ENCODE results near the gene ZNF32. TPM values are rescaled to one million over a fixed set of nuclear protein-coding genes. Genes with fewer than 3 reads are reported as not detected.
A peak's percentile ranks its signal among the peaks of the same experiment; 100 is the strongest.
"Not testable (repeated sequence)": the region's sequence is repeated elsewhere in the genome, so short reads cannot be mapped to it uniquely, and the experiment has no call there.

Gene ZNF32
- total RNA-seq, 1 donor from 2014 or later: 38.1 TPM

DNA sequence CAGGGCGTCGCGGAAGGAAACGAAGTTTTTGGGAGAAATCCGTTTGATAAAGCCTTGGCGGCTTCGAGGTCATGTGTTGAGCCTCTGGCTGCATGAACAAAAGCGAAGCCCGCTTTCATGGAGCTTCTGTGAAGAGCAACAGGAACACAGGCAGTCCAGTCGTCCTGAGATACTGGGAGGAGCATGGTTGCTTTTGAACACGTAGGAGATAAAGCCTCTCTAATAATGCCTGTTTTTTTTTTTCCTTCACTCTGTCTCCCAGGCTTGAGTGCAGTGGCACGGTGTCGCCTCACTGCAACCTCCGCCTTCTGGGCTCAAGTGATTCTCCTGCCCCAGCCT, 473 bp upstream of the ZNF32 start:
- DNase-seq (ENCODE audit: low spot score): no peak
- intact Hi-C loops (cut with DNase I): no loop called here

DNA sequence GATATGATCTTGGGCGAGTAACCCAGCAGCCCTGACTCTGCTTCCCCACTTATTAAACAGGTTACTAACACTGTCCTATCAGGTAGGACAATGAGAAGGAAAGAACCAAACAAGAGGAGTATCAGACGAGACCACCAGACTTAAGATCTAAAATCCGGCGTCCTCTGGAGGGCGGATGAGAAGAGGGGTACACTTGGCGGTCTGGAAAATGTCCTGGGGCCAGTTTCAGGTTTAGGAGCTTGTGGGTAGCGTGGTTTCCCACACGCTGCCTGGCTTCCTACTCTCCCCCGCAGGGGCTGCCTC, 635 bp downstream of the ZNF32 start:
- intact Hi-C loops (cut with DNase I): no loop called here
- no peak for DNase-seq (ENCODE audit: low spot score)

DNA sequence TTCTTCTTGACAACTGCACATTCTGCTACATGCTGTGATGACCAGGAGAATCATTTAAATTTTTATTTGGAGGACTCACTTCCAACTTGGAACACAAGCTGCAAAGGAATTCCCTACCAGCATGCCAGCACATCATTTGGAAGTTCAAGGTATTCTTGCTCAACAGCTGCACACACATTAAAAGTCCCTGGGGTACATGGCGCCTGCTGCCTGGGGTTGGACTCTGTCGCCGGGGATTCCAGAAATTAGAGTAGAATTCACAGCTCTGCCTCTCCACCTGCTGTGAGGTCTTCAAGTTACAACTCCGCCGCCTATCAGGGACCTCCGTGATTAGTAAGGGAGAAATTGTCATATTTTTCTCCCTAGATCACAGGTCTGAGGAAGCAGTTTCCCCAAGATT, 1.1 kb downstream of the ZNF32 start:
- intact Hi-C loops (cut with DNase I): no loop called here
- no peak for DNase-seq (ENCODE audit: low spot score)

DNA sequence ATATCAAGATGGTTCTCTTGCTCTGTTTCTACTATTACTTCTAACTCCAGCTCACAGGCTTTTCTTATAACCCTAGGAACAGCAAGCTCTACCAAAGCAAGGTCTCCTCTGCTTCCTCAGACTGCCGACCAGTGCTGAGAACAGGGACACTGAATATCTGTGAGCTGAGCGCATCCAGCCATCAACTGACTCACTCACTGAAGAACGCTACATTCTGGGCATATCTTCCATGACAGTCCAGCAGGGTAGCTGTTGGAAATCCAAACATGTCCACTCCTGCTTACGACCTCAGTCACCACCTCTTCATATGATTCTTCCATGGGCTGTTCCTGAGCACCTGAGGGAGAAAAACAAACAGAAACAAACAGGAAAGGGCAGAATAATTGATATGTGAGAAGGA, 2.8 kb downstream of the ZNF32 start:
- no peak for DNase-seq (ENCODE audit: low spot score)
- intact Hi-C loops (cut with DNase I): no loop called here

DNA sequence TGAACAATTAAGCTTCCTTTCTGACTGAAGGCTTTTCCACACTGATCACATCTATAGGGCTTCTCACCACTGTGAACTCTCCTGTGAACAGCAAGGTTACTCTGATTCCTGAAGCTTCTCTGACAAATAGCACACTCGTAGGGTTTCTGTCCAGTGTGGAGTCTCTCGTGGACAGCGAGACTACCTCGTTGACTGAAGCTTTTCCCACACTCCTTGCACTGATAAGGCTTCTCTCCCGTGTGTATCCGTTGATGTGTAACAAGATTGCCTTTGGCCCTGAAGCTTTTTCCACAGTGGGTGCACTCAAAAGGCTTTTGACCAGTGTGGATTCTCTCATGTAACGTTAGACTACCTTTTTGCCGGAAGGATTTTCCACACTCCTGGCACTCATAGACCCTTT, 4.4 kb downstream of the ZNF32 start:
- no peak for DNase-seq (ENCODE audit: low spot score)
- intact Hi-C loops (cut with DNase I): no loop called here

DNA sequence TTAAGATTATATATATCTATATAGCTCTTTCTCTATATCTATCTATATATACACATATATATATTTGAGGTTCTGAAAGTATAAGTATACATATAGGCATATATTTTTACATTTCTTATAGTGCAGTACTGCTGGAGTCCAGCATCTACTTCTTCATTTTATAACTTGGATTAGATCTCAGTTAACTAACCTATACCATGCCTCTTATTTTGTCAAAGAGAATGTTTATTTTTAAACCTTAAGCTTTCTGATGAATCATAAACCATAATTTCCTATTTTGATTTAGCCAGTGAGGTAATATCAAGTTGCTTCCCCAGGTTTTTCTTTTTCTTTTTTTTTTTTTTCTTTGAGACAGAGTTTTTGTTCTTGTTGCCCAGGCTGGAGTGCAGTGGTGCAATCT, 8.1 kb downstream of the ZNF32 start:
- DNase-seq (ENCODE audit: low spot score): no peak
- intact Hi-C loops (cut with DNase I): no loop called here

DNA sequence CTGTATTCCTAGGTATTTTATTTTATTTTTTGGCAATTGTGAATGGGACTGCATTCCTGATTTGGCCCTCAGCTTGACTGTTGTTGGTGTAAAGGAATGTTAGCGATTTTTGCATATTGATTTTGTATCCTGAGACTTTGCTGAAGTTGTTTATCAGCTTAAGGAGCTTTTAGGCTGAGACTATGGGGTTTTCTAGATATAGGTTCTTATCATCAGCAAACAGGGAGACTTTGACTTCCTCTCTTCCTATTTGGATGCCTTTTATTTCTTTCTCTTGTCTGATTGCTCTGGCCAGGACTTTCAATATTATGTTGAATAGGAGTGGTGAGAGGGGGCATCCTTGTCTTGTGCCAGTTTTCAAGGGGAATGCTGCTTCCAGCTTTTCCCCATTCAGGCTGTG, 12.9 kb downstream of the ZNF32 start:
- intact Hi-C loops (cut with DNase I); DNase-seq (ENCODE audit: low spot score): not testable (repeated sequence)

DNA sequence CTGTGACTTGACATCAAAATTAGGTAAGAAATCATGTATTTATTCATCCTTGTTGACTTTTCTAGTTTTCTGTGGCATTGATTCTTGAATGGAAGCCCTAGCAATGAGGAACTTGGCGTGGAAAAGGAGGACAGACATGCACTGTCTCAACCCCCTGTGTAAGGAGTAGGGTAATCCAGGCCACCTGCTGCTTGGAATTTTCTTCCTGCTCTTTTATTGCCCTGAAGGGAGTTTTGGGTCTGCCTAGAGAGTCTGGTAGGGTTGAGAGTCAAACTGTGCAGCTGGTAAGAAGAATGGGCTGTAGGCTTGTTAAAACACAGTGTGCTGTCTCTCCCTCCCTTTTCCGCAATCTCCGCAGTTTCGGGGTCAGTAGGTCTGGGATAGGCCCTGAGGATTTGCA, 19.7 kb downstream of the ZNF32 start:
- intact Hi-C loops (cut with DNase I): no loop called here
- no peak for DNase-seq (ENCODE audit: low spot score)

DNA sequence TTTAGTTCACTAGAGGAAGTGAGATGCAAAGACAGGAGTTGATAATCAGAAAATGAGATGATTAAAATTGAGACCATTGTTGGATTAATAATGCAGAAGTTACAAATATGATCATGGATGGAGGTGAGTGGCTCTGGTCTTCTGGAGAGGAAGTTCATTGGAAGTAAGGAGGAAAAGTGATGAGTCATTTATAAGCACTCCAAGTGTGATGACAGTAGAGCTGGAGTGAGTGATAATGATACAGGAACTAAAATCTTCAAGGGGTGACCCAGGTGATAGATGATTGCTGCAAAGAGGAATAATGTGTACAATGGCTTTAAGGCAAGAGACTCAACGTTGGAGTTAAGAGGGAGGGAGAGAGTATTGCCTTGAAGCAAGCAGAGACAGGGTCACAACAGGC, 20.7 kb downstream of the ZNF32 start:
- intact Hi-C loops (cut with DNase I): no loop called here
- DNase-seq (ENCODE audit: low spot score): no peak

DNA sequence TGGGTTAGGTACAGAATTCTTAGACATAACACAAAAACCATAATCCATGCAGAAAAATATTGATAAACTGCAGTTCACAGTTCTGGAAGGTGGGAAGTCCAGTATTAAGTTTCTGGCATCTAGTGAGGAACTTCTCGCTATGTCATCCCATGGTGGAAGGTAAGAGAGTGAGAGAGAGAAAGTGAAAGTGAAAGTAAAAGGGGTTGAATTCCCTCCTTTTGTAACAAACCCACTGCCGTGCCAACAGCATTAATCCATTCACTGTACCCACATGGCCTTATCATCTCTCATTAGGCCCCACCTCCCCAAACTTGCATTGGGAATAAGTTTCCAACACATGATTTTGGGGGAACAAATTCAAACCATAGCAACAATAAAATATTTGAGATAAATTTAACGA, 25.3 kb downstream of the ZNF32 start:
- intact Hi-C loops (cut with DNase I): no loop called here
- DNase-seq (ENCODE audit: low spot score): no peak

DNA sequence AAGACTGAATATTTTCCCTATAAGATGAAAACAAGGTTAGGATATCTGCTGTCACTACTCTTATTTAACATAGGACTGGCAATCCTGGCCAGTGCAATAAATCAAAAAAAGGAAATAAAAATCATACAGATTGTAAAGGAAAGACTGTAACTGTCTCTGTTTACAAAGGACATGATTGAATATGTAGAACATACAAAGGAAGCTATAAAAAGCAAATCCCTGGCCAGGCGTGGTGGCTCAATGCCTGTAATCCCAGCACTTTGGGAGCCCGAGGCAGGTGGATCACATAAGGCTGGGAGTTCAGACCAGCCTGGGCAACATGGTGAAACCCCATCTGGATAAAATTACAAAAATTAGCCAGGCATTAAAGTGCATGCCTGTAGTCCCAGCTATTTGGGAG, 26.6 kb downstream of the ZNF32 start:
- intact Hi-C loops (cut with DNase I): no loop called here
- DNase-seq (ENCODE audit: low spot score): no peak

DNA sequence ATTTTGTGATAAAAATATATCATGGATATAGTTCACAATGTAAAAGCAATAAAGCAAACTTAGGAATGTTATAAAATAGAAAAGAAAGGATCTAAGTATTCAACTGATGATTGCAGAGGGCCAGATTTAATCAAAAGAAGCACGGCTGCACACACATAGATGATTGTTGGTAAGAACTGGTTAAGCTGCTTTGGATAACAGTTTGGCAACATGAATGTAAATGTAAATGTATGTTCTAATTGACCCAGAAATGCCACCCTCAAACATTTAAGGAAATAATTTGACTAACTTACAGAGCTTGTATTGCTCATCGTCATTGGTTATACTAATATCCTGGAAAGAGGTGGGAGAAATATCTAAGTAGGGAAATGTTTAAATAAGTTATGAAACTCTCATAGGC, 29.3 kb downstream of the ZNF32 start:
- no peak for DNase-seq (ENCODE audit: low spot score)
- intact Hi-C loops (cut with DNase I): no loop called here

DNA sequence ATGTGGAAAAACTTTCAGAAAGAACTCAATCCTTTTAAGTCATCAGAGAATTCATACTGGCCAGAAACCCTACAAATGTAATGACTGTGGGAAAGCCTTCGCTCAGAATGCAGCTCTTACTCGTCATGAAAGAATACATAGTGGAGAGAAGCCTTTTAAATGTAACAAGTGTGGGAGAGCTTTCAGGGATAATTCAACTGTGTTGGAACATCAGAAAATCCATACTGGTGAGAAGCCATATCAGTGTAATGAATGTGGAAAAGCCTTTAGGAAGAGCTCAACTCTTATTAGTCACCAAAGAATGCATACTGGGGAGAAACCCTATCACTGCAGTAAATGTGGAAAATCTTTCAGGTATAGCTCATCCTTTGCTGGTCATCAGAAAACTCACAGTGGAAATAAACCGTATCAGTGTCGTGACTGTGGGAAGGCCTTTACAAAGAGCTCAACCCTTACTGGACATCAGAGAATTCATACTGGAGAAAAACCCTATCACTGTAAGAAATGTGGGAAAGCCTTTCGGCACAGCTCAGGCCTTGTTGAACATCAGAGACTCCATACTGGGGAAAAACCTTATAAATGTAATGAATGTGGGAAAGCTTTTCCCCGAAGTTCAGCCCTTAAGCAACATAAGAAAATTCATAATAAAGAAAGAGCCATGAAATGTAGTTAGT, 31.8 kb downstream of the ZNF32 start:
- DNase-seq (ENCODE audit: low spot score): no peak
- intact Hi-C loops (cut with DNase I): no loop called here

DNA sequence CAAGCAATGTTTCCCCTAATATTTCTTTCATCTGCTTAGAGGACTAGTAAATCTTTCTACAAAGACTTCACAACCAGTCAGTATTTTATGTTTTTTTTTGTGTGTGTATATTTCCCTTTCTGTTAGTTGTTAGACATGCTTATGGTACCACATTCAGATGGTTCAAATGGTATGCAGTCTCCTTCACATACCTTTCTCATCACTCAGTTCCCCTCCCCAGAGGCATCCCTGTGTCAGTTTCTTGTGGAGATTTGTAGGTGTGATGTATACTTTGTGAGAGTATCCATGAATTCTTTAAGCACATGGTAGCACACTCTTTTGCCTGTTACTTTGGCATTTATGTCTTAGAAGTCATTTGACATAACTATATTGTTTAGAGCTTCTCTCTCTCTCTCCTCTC, 38.0 kb downstream of the ZNF32 start:
- intact Hi-C loops (cut with DNase I): no loop called here
- DNase-seq (ENCODE audit: low spot score): no peak

DNA sequence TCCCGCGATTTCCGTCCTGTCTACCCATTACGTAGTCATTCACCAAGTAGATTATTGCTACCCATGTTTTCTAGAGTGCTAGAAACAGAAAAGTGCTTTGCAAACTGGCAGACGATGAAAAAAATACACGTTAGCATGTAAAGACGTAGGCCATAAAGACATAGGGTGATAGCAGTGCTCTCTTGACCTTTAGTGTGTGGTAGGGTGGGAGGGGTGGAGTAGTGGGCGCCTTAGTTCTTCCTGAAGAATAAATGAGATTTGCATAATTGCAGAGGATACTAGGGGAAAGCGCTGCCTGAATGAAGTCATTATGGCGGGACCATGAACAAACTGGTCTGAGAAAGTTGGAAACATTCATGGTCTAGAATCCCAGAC, 41.5 kb downstream of the ZNF32 start:
- DNase-seq (ENCODE audit: low spot score): no peak
- intact Hi-C loops (cut with DNase I): loop anchor here (2.0 kb wide), 1 partner anchor 32 kb away; the partner anchor contains the start of gene ZNF239

DNA sequence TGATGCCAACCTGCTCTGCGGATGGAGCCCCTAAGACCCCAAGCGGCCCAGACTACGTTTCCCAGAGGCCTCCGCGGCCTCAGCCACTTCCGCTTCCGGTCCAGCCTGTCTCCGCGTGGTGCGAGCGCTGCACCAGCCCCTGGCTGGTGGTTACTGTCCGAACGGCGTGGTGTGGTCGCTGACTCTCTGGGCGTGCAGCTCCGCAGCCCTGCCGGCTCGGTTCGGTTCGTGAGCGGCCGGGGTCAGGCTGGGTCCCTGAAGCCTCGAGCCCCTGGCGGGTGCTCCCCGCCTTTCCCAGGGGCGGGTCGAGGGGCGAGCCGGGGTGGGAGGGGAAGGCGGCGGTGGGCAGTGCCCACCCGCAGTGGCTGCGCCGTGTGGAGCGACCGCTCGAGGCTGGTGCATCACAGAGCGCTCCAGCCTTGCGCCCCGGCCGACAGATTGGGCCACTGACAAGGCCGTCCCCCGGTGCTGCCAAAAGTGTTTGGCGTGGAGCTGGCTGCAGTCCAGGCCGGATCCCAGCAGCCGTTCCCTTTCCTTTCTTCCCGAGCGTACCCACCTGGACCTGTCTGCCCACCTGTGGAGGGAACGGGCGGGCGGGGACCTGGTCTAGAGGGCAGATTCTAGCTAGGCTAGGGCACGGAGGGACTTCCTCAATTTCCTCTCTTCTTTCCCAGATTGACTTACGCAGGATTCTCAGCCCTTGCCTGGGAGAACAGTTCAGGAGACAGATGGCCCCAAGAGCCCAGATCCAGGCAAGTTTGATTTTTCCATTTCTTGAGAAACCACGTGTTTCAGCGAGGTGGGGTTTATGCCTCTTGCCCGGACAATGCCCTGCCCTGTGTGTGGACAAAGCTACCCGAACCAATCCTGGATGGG, 42.1 kb downstream of the ZNF32 start, which contains the start of gene ZNF485:
Gene ZNF485 (plus strand): TSS at position 116 of the 876 bp plus-strand sequence. CDS start 613 bp downstream, at position 729.
- peak; percentile 81 for DNase-seq (ENCODE audit: low spot score)
- intact Hi-C loops (cut with DNase I): loop anchor here (2.0 kb wide), 1 partner anchor 32 kb away; the partner anchor contains the start of gene ZNF239

DNA sequence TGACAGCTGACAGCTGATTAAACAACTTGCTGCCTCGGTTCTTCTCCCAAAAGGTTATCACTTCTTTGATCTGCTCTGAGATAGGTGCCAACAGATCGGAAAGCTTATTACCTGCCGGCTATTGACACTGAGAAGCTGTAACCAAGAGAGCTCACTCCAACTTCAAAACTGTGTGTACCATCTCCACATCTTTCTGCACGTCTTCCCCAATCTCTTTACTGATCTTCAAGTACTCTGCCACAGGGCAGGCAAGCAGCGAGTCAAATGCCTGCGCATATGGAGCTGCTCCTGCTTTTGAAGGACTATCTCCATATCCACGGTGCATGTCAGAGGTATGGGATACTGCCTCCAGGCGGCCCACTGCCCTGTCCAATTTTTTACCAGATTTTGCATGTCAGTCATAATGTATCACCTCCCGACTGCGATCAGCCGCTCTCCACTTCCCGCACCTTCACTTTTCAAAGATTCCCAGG, 42.8 kb downstream of the ZNF32 start:
- intact Hi-C loops (cut with DNase I): loop anchor here (2.0 kb wide), 1 partner anchor 31 kb away; the partner anchor contains the start of gene ZNF239
- no peak for DNase-seq (ENCODE audit: low spot score)

DNA sequence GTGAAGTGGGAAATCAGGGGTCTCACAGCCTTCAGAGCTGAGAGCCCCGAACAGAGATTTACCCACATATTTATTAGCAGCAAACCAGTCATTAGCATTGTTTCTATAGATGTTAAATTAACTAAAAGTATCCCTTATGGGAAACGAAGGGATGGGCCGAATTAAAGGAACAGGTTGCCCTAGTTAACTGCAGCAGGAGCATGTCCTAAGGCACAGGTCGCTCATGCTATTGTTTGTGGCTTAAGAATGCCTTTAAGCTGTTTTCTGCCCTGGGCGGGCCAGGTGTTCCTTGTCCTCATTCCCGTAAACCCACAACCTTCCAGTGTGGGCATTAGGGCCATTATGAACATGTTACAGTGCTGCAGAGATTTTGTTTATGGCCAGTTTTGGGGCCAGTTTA, 47.1 kb downstream of the ZNF32 start:
- intact Hi-C loops (cut with DNase I); DNase-seq (ENCODE audit: low spot score): not testable (repeated sequence)

DNA sequence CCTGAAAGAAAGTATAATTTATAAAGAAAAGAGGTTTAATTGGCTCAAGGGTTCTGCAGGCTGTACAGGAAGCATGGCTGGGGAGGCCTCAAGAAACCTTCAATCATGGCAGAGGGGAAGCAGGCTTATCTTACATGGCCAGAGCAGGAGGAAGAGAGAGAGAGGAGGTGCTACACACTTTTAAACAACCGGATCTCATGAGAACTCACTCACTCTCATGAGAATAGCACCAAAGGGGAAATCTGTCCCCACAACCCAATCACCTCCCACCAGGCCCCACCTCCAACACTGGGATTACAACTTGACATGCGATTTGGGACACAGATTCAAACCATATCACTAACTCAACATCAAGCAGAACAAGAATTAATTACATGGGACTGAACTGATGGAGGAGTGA, 49.3 kb downstream of the ZNF32 start:
- intact Hi-C loops (cut with DNase I): no loop called here
- DNase-seq (ENCODE audit: low spot score): no peak

DNA sequence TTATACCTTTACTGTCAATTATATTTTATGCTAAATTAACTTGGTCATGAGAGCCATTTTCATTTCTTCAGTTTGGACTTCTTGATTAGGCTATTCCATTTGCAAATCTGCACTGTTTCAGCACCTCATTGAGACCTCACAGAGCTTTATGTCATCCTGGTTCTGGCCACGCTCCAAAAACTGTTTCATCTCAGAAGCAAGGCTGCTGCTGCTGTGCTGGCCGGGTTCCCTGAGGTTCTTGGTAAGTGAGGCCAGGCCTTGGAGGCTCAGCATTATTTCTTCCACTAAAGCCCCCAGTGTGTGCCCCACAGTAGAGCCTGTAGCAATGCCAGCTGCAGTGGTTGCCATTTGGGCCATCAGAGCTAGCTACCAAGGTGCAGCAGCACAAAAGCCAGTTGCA, 50.2 kb downstream of the ZNF32 start:
- intact Hi-C loops (cut with DNase I): no loop called here
- no peak for DNase-seq (ENCODE audit: low spot score)

DNA sequence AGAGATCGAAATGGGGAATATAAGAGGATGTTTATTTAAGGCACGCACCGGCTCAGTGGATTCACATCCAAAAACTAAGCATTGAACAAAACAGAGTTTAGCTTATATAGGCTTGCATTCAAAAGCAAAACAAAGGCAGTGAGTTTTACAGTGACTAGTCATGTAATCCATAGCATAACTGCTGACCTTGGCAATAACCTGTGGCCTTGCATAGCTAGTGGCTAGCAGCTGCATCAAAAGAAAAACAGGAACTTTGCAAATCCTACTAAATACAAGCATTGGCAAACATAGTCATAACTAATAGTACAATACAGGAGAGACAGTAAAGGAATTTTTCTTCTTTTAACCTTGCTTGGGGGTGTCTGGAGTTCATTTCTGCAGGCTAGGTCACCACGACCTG, 52.1 kb downstream of the ZNF32 start:
- intact Hi-C loops (cut with DNase I): no loop called here
- no peak for DNase-seq (ENCODE audit: low spot score)

All from cardiac septum (tissue), 1 donor.